Dedifferentiated amniotic fluid mesenchymal stem cell (primary cell): ENCODE results near the gene SSUH2.

Source experiments
- DNase-seq: peaks from one replicate; pipeline ENCODE4 v3.0.0-alpha.2; 2016; ENCODE audit errors: extremely low spot score

Gene SSUH2

GRCh38 chr3:8641472-8641871 is 3.1 kb downstream of the SSUH2 start:
- no peak for DNase-seq

- DNase-seq = no peak
These were observed 4.4 kb downstream of the SSUH2 start for GRCh38 chr3:8640223-8640622.

- no peak for DNase-seq
These were observed 5.0 kb downstream of the SSUH2 start for GRCh38 chr3:8639659-8640000.

- DNase-seq = no peak
These were observed 5.5 kb downstream of the SSUH2 start for GRCh38 chr3:8638994-8639658.

- DNase-seq = no peak
These were observed 7.2 kb downstream of the SSUH2 start for GRCh38 chr3:8637348-8637747.

- no peak for DNase-seq
These were observed 9.0 kb downstream of the SSUH2 start for GRCh38 chr3:8635631-8636030.

- no peak for DNase-seq
These were observed 9.5 kb downstream of the SSUH2 start for GRCh38 chr3:8635125-8635524.

- no peak for DNase-seq
These were observed 12.0 kb downstream of the SSUH2 start for GRCh38 chr3:8632402-8633237.

- DNase-seq = no peak
These were observed 12.9 kb downstream of the SSUH2 start for GRCh38 chr3:8631661-8632060.

- peak; percentile 96 for DNase-seq
These were observed 15.2 kb downstream of the SSUH2 start for GRCh38 chr3:8629151-8630021.

GRCh38 chr3:8627949-8628348 is 16.6 kb downstream of the SSUH2 start:
- DNase-seq = no peak

- no peak for DNase-seq
These were observed 17.2 kb downstream of the SSUH2 start for GRCh38 chr3:8627201-8627940.

GRCh38 chr3:8625991-8626390 is 18.6 kb downstream of the SSUH2 start:
- no peak for DNase-seq

- no peak for DNase-seq
These were observed 20.0 kb downstream of the SSUH2 start for GRCh38 chr3:8624612-8625011.

GRCh38 chr3:8623741-8624140 is 20.9 kb downstream of the SSUH2 start:
- no peak for DNase-seq

- peak; percentile 55 for DNase-seq
These were observed 21.5 kb downstream of the SSUH2 start for GRCh38 chr3:8622873-8623691.

- peak; percentile 50 for DNase-seq
These were observed 22.7 kb downstream of the SSUH2 start for GRCh38 chr3:8621872-8622271.

- no peak for DNase-seq
These were observed 23.5 kb downstream of the SSUH2 start for GRCh38 chr3:8621141-8621540.

GRCh38 chr3:8619548-8619947 is 25.1 kb downstream of the SSUH2 start:
- no peak for DNase-seq

GRCh38 chr3:8618950-8619349 is 25.6 kb downstream of the SSUH2 start:
- no peak for DNase-seq

GRCh38 chr3:8617921-8618320 is 26.7 kb downstream of the SSUH2 start:
- DNase-seq = no peak
